GM21529 (cell line): Measurements from ENCODE around the gene CRISPLD2.

ENCODE experiments used
- ATAC-seq: cut with Tn5 transposase; IDR thresholded peaks from one replicate; pipeline ENCODE4 v1.9.1; 2021; ENCODE audit not compliant: unreplicated experiment

CRISPLD2 gene

GRCh38 chr16:84899414-84899813 is 79.6 kb downstream of the CRISPLD2 start:
- no peak for ATAC-seq

DNA sequence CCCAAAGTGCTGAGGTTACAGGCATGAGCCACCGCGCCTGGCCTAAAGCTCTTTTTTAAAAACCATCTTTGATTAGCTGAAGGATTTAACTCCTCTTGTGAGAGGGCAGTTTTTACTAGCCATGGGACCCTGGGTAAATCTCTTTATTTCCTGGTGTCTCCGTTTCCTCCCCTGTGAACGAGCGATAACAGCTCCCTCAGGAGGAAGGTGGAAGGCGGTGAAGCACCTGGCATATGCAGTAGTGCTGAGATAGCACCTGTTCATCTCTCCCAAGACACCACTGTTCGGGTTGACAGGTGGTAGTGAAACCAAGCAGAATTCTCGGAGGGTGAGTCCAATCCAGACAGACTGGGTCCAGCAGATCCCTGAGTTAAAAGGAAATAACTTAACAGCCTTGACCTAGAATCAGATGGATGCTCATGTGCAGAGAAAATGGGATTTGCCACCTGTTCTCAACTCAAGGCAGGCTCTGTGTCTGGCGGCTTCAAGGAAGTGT is 86.2 kb downstream of the CRISPLD2 start:
- no peak for ATAC-seq

GRCh38 chr16:84907051-84907450 is 87.3 kb downstream of the CRISPLD2 start:
- ATAC-seq, result no peak

GRCh38 chr16:84907575-84907974 is 87.8 kb downstream of the CRISPLD2 start:
- ATAC-seq, result no peak

DNA sequence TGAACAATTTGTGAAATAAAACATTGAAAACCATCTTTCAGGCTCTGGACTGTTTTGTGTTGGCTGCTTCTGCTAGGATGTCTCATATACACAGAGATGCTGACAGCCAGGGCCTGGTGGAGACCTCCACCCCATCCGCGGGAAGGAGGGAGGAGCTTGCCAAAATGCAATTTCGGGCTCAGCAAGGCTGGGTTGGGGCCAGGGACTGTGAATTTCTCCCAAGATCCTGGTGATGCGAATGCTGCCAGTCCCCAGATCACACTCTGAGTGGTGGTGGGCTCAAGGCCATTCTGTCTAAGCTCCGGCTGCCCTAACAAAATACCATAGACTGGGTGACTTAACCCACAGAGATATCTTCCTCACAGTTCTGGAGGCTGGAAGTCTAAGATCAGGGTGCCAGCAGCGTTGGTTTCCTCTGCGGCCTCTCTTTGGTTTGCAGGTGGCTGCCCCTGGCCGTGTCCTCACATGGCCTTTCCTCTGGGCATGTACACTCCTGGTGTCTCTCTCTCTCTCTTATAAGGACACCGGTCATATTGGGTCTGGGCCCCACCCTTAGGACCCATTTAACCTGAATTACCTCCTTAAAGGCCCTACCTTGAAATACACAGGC is 89.8 kb downstream of the CRISPLD2 start:
- ATAC-seq, result no peak

DNA sequence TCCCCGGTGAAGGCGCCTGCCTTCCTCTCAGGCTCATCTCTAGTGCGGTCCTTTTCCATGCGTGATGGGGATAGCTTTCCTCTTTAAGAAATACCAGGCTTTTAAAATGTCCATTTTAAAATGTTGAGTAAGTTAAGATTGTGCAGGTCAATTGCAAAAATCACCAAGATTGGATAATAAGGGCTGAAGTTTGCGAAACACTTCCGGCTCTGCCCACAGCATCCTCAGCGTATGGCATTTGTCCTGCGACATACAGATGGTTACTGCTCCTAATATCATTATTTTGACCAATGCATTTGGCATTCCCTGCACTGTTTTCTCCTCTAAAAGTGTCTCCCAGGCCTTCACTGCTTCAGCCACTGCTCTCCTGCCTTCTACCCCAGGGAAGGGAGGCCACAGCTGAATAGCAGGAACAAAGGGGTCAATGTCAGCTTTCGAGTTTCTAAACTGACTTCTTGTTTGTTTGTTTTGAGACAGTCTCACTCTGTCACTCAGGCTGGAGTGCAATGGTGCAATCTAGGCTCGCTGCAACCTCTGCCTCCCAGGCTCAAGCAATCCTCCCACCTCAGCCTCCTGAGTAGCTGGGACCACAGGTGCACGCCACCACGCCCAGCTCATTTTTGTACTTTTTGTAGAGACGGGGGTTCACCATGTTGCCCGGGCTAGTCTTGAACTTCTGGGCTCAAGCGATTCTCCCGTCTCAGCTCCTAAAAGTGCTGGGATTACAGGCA is 91.9 kb downstream of the CRISPLD2 start:
- ATAC-seq, result no peak

GRCh38 chr16:84913315-84913714 is 93.5 kb downstream of the CRISPLD2 start:
- ATAC-seq, result no peak

GRCh38 chr16:84914273-84914672 is 94.5 kb downstream of the CRISPLD2 start:
- ATAC-seq, result no peak

- no peak for ATAC-seq
These were observed 96.4 kb downstream of the CRISPLD2 start for GRCh38 chr16:84916178-84916577.

DNA sequence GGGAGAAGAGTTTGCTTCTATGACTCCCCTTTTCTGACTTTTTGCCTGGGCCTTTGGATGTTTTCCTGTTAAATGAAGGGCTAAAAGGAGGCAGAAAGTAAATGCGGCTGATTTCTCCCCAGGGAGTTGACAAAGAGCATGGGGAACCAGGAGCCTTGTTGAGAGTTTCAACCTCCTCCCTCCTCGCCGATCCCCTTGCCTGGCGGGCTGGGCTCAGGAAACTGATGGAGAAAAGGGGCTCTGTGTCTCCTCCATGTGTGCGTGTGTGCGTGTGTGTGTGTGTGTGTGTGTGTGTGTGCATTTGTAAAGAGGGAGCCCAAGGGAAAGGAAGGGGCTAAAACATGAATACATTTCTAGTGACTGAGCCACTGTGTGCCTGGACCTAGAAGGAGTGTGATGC is 97.1 kb downstream of the CRISPLD2 start:
- no peak for ATAC-seq

DNA sequence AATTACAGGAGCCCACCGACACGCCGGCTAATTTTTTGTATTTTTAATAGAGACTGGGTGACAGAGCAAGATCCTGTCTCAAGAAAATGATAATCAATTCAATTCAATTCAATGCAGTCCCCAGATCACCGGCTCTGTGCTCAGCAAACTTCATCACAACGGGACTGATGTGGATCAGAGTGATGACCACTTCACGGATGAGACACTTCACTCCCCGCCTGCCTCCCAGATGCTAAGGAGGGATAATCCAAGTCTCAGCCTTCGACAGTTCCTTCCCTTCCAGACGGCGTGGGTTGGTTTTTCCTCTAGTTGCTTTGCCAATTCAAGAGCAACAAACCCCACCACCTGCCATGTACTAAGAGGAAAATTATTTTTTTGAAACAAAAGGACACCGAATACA is 97.7 kb downstream of the CRISPLD2 start:
- ATAC-seq, result no peak

DNA sequence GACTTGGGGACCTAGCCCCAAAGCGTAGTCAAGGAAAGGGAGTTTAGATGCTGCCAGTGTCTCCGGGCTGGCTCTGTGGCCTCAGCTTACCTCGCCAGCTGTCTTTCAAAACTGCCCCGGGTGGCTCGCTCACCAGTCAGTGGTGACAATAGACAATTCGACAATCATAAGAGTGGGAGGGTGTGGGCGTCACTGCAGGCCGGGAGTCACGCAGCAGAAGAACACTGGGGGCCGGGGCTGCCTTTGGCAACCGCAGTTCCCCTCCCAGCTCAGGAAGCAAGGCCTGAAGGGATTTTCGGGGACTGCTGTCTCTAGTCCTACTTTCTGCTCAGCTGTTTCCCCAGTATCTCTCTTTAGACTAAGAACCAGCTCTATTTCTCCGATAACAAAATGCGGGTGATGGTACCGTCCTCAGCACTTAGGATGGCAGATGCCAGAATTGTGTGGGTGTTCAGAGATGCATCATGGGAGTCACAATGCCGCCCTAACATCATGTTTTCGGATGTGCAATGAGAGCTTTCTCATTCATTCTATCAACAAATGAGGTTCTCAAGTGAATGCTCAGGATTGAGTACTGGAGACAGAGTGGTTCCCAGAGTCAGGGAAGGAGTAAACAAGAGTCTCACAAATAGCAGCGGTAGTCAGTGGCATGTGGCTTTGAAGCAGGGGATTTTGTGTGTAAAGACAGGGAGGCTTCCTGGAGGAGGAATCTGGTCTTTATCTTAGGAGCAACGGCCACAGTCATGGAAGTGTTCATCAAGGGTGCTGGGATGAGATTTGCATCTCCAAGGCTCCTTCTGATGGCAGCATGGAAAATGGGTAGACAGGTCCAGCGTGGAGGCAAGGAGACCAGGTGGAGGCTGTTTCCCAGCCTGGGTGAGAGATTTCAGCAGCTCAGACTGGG is 98.5 kb downstream of the CRISPLD2 start:
- ATAC-seq, result no peak

DNA sequence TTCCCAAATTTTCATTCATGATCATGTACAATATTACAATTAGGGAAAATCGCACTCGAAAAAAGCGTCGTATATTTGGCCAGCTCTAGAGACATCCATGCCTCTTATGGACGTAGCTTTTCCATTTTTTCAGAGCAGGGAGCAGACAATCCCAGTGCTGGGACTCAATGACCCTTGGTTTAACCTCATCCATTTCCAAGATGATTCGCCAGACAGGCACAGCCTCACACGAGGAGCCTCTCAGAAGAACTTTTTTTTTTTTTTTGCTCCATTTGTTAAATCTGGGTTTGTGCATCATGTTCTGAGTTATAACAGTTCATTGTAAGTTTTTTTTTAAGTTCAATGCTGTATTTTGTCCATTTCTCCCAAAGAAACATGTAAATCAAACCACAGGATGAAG is 99.5 kb downstream of the CRISPLD2 start:
- no peak for ATAC-seq

DNA sequence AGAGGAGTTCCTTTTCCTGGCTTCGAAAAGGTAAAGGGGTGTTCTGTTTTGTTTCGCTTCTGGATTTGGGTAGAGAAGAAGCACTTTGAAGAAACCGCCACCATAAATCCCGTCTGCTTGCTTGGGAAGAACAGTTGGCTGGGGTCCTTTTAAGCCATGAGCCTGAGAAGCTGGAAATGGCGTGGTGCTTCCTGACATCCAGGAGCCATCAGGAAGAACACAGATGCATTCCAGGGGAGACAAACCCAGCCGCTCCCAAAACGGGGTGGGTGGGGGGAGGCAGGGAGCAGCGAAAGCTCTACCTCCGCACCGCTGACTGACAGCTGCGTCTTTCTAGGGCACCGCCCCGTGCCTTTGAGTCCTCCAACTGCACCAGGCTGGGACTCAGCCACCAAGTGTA is 99.9 kb downstream of the CRISPLD2 start:
- no peak for ATAC-seq

DNA sequence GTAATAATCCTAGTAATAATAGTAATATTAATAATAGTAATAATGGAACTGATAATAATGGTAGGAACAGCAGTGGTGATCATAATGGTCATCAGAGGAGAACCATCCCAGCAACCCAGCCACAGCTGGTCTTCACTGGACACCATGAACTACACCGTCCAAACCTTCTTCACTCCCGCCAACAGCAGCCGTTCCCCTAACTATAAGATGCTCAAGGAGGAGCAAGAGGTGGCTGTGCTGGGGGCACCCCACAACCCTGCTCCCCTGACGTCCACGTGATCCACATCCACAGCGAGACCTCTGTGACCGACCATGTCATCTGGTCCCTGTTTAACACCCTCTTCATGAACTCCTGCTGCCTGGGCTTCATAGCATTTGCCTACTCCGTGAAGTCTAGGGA is 100.5 kb downstream of the CRISPLD2 start:
- no peak for ATAC-seq

GRCh38 chr16:84922351-84923120 is 102.8 kb downstream of the CRISPLD2 start:
- no peak for ATAC-seq

GRCh38 chr16:84924331-84925091 is 104.7 kb downstream of the CRISPLD2 start:
- no peak for ATAC-seq

DNA sequence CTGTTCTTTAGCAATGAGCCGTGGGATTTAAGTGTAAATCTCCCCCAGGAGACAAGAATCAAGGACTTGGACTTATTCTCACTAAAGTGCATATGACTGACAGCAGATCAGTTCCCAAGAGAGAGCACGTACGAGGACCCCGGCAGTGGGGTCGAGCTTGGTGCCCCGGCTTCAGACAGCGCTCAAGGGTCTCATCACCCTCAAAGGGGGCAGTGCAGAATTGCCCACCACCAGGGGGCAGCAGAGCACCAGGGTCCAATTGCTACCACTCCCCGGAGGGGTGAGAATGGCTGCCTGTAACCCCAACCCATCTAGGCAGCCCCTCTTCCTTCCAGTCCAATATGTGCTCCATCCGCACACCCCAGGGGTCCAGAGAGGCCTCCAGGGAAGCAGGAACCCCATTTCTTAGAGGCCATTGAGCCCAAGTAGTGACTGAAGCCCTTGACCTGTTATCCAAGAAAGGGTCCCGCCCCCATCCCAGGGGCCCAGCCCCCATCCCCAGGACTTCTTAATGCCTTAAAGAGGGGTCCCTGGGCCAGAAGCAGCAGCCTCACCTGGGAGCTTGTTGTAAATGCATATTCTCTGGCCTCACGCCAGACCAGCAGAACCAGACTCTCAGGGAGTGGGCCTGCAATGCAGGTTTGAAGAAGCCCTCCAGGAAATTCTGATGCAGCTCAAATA is 105.4 kb downstream of the CRISPLD2 start:
- no peak for ATAC-seq

GRCh38 chr16:84925773-84926372 is 106.1 kb downstream of the CRISPLD2 start:
- ATAC-seq, result no peak
